ENCODE results near the gene MBLAC2.
A peak's percentile ranks its signal among the peaks of the same experiment; 100 is the strongest.

Gene MBLAC2

DNA sequence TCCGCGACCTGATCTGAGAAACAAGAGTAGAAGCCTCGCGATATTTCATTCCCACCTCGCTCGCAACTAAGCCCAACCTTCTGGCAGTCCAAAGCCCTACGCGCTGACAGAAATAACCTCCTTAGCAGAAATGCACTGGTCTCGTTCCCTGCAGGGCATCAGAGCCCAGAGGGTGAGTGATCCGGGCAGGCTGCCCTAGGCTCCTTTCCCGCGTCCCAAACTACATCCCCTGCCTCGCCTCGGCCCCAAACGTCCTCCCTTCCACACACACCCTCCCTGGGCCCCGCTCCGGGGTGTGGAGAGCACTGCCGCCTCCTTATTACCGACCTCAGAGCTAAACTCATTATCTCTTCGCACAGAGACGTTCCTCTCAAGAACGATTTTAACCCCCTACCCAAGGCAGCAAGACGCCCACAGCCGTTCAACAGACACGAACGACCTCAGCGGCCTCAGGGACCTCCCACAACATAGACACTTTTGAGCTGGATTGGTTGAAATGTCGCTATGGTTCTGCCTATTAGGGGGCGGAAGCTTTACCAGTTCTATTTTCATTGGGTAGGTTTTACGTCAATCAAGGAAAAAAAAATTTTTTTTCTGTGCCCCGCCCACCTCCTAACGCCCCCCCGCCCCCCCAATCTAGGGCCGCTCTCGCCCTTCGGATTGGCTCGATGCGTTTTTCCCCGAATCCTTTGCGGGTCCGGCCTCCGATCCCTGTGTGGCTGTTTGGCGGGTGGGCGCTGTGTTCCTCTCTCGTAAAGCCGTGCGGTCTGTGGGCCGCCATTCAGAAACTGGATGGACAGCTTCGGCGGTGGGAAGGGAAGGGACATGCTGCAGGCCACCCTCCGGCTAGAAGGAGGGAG, 65.0 kb downstream of the MBLAC2 start, which contains the start of gene CETN3:
TSS of gene CETN3 (minus strand) at position 439 of the 860 bp plus-strand sequence. CDS start at position 344, 95 bp downstream.
- TF ChIP-seq, protein P1, sequence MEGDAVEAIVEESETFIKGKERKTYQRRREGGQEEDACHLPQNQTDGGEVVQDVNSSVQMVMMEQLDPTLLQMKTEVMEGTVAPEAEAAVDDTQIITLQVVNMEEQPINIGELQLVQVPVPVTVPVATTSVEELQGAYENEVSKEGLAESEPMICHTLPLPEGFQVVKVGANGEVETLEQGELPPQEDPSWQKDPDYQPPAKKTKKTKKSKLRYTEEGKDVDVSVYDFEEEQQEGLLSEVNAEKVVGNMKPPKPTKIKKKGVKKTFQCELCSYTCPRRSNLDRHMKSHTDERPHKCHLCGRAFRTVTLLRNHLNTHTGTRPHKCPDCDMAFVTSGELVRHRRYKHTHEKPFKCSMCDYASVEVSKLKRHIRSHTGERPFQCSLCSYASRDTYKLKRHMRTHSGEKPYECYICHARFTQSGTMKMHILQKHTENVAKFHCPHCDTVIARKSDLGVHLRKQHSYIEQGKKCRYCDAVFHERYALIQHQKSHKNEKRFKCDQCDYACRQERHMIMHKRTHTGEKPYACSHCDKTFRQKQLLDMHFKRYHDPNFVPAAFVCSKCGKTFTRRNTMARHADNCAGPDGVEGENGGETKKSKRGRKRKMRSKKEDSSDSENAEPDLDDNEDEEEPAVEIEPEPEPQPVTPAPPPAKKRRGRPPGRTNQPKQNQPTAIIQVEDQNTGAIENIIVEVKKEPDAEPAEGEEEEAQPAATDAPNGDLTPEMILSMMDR (IDR thresholded peaks at IDR 0.05; ENCODE audit: control insufficient read depth, insufficient read depth, low read depth, low read length, missing control alignments): no peak
- peak within 1 kb of the TSS; percentile 78 for H3K4me3 ChIP-seq (ENCODE audit: control insufficient read depth, low read depth, low read length)
- peak; percentile 93 for DNase-seq (ENCODE audit: low read depth)

DNA sequence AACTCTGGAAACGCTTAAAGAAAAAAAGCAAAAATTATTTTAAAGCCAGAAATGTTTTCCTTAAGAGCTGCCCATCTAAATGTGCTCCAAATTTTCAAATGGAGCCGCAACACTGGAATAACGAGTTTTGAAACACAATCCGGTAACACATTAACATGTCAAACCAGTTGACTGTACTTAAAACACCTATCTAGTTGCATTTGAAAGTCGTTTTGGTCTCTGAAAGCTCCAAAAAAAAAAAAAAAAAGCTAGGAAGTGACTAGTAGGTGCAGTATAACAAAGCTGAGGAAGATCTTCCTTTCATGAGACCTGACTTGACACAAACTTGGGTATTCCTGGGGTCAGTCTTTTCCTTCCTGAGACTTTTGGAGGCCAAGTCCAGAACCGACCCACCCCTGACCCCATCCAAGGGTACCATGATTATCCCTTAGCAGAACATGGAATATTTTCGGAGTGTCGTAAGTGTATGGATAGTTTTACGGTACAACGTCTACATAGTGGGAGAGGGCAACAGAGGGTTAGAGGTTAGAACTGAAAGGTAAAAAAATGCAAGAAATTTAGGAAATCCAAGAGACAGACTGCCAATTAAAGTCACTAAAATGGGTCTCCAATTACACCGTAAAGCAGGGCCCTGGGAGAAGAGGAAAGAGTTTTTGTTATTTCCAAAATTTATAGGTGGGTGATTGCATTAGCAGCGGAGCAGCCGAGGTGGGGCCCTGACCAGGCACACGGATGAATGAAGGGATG, 65.8 kb downstream of the MBLAC2 start:
- peak overlapping the region; percentile 78 for H3K4me3 ChIP-seq (ENCODE audit: control insufficient read depth, low read depth, low read length)
- no peak for DNase-seq (ENCODE audit: low read depth)
- TF ChIP-seq, protein P1 (IDR thresholded peaks at IDR 0.05; ENCODE audit: control insufficient read depth, insufficient read depth, low read depth, low read length, missing control alignments): no peak

Data from AG09309 (cell line).